GM12864 (cell line): Measurements from ENCODE around the gene EIF2B5.

Experiments
- DNase-seq: peaks from one replicate; pipeline ENCODE4 v3.0.0-alpha.2; 2011; ENCODE audit warnings: low read depth
- H3K4me3 ChIP-seq: 2 replicates; pipeline ENCODE4 v1.5.1; 2011; ENCODE audit warnings: mild to moderate bottlenecking, low read depth, low read length, control low read depth
- TF ChIP-seq, protein P1 (sequence below): IDR thresholded peaks from 2 replicates; pipeline ENCODE4 v1.5.1; 2011; ENCODE audit warnings: low read depth, mild to moderate bottlenecking, moderate library complexity, low read length, control low read depth, inconsistent platforms; ENCODE audit errors: missing control alignments

Gene EIF2B5

GRCh38 chr3:184135149-184135910 lies at the start of gene EIF2B5:
Gene EIF2B5, plus strand, starts transcription at chr3:184135358. Its CDS starts 28 bp downstream, at chr3:184135386.
- H3K4me3 ChIP-seq = peak within 1 kb of the TSS; percentile 68
- TF ChIP-seq, protein P1, sequence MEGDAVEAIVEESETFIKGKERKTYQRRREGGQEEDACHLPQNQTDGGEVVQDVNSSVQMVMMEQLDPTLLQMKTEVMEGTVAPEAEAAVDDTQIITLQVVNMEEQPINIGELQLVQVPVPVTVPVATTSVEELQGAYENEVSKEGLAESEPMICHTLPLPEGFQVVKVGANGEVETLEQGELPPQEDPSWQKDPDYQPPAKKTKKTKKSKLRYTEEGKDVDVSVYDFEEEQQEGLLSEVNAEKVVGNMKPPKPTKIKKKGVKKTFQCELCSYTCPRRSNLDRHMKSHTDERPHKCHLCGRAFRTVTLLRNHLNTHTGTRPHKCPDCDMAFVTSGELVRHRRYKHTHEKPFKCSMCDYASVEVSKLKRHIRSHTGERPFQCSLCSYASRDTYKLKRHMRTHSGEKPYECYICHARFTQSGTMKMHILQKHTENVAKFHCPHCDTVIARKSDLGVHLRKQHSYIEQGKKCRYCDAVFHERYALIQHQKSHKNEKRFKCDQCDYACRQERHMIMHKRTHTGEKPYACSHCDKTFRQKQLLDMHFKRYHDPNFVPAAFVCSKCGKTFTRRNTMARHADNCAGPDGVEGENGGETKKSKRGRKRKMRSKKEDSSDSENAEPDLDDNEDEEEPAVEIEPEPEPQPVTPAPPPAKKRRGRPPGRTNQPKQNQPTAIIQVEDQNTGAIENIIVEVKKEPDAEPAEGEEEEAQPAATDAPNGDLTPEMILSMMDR = peak; percentile 24
- DNase-seq = peak; percentile 88

DNA sequence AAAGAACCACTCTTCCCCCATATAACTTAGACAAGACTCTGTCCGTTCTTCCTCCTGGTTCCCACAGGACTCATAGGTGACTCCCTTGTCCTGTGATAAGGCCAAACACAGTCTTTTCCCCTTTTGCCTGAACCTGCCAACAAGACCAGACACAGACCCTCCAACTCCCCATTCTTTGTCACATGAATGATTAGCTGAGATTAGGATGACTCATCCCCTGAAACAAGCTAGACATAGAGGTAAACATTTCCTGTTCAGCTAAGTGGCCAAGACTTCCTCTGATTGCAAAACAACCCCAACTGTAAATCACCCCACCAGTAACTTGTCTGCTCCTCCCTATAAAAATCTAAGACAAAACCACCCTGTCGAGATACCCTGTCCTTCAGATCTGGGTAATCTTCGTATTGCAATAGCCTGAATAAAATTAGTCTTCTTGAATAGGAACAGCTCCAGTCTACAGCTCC lies 49.7 kb upstream of the EIF2B5 start:
- TF ChIP-seq, protein P1 = no peak
- DNase-seq = no peak

GRCh38 chr3:184092199-184092598 lies 43.0 kb upstream of the EIF2B5 start:
- no peak for DNase-seq
- H3K4me3 ChIP-seq = no peak overlapping the region
- TF ChIP-seq, protein P1 = no peak

More for the DNA sequence above, 49.7 kb upstream of the EIF2B5 start:
- no peak overlapping the region for H3K4me3 ChIP-seq

GRCh38 chr3:184096811-184097383 lies 38.3 kb upstream of the EIF2B5 start, which contains the start of gene HTR3E:
Gene HTR3E, plus strand, starts transcription at chr3:184097064. Its CDS starts 466 bp downstream, at chr3:184097530.
- DNase-seq = no peak
- TF ChIP-seq, protein P1 = no peak
- H3K4me3 ChIP-seq = no peak within 1 kb of the TSS

DNA sequence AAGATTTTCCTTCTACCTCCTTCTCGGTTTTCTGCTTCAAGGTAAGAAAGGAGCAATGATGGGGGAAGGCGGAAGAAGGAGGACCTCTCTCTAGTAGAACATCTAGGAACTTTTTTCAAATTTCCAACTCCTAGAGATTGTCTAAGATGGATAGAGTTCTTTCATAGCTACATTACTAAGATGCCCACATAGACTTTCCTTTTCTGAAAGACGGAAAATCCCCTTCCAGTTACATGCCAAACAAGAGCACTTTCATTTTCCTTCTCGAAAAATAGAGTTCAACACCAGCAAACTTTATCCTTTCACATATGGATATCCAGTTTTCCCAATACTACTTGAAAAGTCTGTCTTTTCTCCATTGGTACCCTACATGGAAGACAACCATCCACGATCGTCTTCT lies 37.6 kb upstream of the EIF2B5 start:
- TF ChIP-seq, protein P1 = no peak
- H3K4me3 ChIP-seq = no peak overlapping the region
- no peak for DNase-seq

DNA sequence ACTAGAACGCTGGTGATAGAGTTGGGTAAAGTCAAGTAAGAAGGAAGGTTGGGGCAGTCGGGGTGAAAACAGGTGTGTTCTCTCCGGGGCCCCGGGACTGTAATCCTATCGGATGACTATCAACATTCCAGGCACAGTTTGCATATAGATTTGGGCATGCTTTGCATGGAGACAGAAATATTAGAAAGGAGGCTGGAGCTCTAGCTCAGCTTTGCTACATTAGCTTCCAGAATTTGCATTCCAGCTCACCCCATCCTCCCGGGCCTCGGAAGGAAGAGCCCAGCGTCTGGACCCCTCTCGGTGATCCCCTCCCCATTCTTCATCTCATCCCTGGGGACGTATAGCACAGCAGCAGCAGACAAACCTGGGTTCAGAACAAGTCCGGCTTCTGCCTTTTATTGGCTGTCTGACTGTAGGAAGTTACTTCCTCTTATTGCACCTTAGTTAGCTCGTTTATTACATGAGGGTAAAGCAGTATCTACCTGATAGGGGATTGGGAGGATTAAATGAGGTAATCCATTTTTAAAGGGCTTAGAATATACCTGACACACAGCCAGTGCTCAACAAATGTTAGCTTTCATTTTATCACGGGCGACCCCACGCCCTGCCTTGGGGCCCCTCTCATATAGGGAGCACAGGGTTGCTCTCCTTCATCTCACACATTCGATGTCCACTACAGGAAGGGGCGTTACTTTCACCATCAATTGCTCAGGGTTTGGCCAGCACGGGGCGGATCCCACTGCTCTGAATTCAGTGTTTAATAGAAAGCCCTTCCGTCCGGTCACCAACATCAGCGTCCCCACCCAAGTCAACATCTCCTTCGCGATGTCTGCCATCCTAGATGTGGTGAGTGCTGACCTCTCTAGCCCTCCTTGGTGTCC lies 35.1 kb upstream of the EIF2B5 start:
- DNase-seq = no peak
- H3K4me3 ChIP-seq = no peak overlapping the region
- TF ChIP-seq, protein P1 = no peak
